ENCODE results near the gene EPHB2.

Gene EPHB2

DNA sequence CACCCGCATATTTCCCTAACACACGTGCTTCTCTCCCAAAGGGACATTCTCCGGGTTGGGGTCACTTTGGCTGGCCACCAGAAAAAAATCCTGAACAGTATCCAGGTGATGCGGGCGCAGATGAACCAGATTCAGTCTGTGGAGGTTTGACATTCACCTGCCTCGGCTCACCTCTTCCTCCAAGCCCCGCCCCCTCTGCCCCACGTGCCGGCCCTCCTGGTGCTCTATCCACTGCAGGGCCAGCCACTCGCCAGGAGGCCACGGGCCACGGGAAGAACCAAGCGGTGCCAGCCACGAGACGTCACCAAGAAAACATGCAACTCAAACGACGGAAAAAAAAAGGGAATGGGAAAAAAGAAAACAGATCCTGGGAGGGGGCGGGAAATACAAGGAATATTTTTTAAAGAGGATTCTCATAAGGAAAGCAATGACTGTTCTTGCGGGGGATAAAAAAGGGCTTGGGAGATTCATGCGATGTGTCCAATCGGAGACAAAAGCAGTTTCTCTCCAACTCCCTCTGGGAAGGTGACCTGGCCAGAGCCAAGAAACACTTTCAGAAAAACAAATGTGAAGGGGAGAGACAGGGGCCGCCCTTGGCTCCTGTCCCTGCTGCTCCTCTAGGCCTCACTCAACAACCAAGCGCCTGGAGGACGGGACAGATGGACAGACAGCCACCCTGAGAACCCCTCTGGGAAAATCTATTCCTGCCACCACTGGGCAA is 202.9 kb downstream of the EPHB2 start:
- Histone ChIP-seq H3K27me3 (ENCODE audit: control insufficient read depth, insufficient read depth, low read length) (no peaks in the 10 kb centered on the region), H3K9me3 (ENCODE audit: control insufficient read depth, low read depth, low read length) (no peaks in the 10 kb centered on the region), H3K9ac (ENCODE audit: low read length) (no peak overlapping the region), H3K4me3 (ENCODE audit: low read length) (no peak overlapping the region), H3K4me1 (ENCODE audit: control insufficient read depth, low read depth, low read length) (peaks cover 3% of the 10 kb centered on the region), H3K27ac (ENCODE audit: low read length) (no peak overlapping the region), H3K36me3 (ENCODE audit: control insufficient read depth, low read depth, low read length) (no peaks in the 10 kb centered on the region)

DNA sequence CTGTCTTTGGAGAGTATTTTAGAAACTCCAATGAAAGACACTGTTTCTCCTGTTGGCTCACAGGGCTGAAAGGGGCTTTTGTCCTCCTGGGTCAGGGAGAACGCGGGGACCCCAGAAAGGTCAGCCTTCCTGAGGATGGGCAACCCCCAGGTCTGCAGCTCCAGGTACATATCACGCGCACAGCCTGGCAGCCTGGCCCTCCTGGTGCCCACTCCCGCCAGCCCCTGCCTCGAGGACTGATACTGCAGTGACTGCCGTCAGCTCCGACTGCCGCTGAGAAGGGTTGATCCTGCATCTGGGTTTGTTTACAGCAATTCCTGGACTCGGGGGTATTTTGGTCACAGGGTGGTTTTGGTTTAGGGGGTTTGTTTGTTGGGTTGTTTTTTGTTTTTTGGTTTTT is 203.5 kb downstream of the EPHB2 start:
- Histone ChIP-seq H3K9me3 (ENCODE audit: control insufficient read depth, low read depth, low read length) (no peaks in the 10 kb centered on the region), H3K4me1 (ENCODE audit: control insufficient read depth, low read depth, low read length) (peaks cover 3% of the 10 kb centered on the region), H3K27me3 (ENCODE audit: control insufficient read depth, insufficient read depth, low read length) (no peaks in the 10 kb centered on the region), H3K27ac (ENCODE audit: low read length) (no peak overlapping the region), H3K9ac (ENCODE audit: low read length) (no peak overlapping the region), H3K4me3 (ENCODE audit: low read length) (no peak overlapping the region), H3K36me3 (ENCODE audit: control insufficient read depth, low read depth, low read length) (no peaks in the 10 kb centered on the region)

DNA sequence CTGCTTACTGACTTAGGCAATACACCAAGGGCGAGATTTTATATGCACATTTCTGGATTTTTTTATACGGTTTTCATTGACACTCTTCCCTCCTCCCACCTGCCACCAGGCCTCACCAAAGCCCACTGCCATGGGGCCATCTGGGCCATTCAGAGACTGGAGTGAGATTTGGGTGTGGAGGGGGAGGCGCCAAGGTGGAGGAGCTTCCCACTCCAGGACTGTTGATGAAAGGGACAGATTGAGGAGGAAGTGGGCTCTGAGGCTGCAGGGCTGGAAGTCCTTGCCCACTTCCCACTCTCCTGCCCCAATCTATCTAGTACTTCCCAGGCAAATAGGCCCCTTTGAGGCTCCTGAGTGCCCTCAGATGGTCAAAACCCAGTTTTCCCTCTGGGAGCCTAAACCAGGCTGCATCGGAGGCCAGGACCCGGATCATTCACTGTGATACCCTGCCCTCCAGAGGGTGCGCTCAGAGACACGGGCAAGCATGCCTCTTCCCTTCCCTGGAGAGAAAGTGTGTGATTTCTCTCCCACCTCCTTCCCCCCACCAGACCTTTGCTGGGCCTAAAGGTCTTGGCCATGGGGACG is 204.1 kb downstream of the EPHB2 start:
- Histone ChIP-seq H3K4me1 (ENCODE audit: control insufficient read depth, low read depth, low read length) (peaks cover 3% of the 10 kb centered on the region), H3K4me3 (ENCODE audit: low read length) (no peak overlapping the region), H3K27me3 (ENCODE audit: control insufficient read depth, insufficient read depth, low read length) (no peaks in the 10 kb centered on the region), H3K9ac (ENCODE audit: low read length) (no peak overlapping the region), H3K9me3 (ENCODE audit: control insufficient read depth, low read depth, low read length) (no peaks in the 10 kb centered on the region), H3K27ac (ENCODE audit: low read length) (no peak overlapping the region), H3K36me3 (ENCODE audit: control insufficient read depth, low read depth, low read length) (no peaks in the 10 kb centered on the region)

DNA sequence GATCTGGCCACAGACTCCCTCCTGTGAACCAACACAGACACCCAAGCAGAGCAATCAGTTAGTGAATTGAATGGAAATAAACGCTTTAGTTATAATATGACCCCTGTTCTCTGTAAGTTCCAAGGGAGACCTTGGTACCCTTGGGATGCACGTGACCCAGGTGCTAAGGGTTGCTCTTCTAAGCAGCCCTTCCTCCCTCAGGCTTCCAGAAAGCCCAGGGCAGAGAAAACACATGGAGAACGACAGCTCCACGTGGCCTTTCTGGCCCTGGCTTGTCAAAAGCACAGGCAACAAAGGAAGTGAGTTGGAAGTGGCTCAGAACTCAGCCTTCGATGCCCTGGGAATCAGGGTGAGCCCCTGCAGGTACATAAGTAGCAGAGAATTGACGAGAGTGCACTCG is 204.6 kb downstream of the EPHB2 start:
- H3K4me3 ChIP-seq (ENCODE audit: low read length) = no peak overlapping the region
- H3K9me3 ChIP-seq (ENCODE audit: control insufficient read depth, low read depth, low read length) = no peaks in the 10 kb centered on the region
- H3K4me1 ChIP-seq (ENCODE audit: control insufficient read depth, low read depth, low read length) = peaks cover 3% of the 10 kb centered on the region
- no peaks in the 10 kb centered on the region for H3K27me3 ChIP-seq (ENCODE audit: control insufficient read depth, insufficient read depth, low read length)
- no peak overlapping the region for H3K27ac ChIP-seq (ENCODE audit: low read length)
- no peak overlapping the region for H3K9ac ChIP-seq (ENCODE audit: low read length)
- no peaks in the 10 kb centered on the region for H3K36me3 ChIP-seq (ENCODE audit: control insufficient read depth, low read depth, low read length)

DNA sequence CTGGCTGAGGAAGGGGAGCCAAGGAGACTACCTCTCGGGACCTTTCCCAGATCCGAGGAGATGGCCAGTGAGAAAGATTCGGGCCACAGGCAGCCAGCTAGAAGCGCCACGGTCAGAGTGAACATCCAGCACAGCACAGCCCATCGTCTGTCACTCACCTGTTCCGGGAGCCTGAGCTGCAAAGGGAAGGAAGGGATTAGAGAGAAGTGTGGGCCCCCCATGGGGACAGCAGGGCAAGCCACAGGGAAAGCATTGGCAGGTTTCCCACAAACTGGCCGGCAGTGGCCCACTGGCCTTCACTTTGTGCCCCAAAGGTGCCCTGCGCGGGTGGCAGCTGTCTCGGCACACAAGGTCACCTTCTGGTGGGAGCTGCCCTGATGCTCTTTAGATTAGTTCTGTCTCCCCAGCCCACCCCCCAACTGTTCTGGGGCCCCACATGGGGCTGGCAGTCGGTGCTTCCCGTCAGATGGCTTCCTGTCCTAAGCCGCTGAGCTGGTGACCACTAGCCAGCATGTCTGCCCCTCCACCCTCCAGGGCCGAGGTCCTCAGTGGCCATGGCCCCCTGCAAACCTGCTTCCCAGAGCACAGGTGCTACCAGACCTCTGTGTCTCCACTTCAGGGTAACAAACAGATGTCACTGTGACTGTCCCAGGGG is 205.3 kb downstream of the EPHB2 start:
- H3K4me3 ChIP-seq (ENCODE audit: low read length) = no peak overlapping the region
- peaks cover 3% of the 10 kb centered on the region for H3K4me1 ChIP-seq (ENCODE audit: control insufficient read depth, low read depth, low read length)
- H3K36me3 ChIP-seq (ENCODE audit: control insufficient read depth, low read depth, low read length) = no peaks in the 10 kb centered on the region
- no peak overlapping the region for H3K27ac ChIP-seq (ENCODE audit: low read length)
- H3K9ac ChIP-seq (ENCODE audit: low read length) = no peak overlapping the region
- no peaks in the 10 kb centered on the region for H3K9me3 ChIP-seq (ENCODE audit: control insufficient read depth, low read depth, low read length)
- H3K27me3 ChIP-seq (ENCODE audit: control insufficient read depth, insufficient read depth, low read length) = no peaks in the 10 kb centered on the region

DNA sequence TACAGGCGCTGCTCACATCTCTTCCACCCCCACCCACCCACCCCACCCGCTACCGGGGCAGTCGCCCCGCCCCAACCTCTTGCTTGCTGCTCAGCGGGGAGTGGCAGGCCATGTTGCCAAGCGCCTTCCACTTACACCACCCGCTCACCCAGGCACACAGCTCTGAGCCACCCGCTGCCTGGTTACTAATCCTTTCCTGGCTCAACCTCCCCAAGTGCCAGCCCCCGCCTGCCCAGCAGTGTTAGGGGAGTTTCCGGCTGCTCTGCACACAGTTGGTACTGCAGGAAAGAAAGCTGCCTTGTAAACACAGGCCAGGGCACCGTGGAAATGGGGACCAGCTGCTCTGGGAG is 205.8 kb downstream of the EPHB2 start:
- Histone ChIP-seq H3K36me3 (ENCODE audit: control insufficient read depth, low read depth, low read length) (no peaks in the 10 kb centered on the region), H3K4me1 (ENCODE audit: control insufficient read depth, low read depth, low read length) (peaks cover 3% of the 10 kb centered on the region), H3K9me3 (ENCODE audit: control insufficient read depth, low read depth, low read length) (no peaks in the 10 kb centered on the region), H3K27me3 (ENCODE audit: control insufficient read depth, insufficient read depth, low read length) (no peaks in the 10 kb centered on the region), H3K27ac (ENCODE audit: low read length) (no peak overlapping the region), H3K4me3 (ENCODE audit: low read length) (no peak overlapping the region), H3K9ac (ENCODE audit: low read length) (no peak overlapping the region)

DNA sequence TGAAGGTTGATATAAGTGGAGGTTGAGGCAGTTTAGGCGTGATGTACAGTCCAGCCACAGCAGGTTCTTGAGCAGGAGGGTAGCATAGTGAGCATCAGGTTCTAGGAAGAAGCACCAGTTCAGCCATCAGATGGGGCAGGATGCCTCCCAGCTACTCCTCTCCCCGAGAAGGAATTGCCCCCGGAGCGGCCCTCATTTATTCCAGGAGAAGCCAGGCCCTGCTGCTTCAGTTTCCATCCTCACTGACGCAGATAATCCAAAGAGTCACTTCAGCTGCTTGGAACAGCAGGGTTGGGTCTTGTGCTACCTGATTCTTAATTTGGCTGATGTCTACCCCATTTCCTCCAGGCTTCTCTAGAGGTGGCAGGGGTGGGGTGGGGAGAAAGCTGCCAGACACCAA is 207.3 kb downstream of the EPHB2 start:
- H3K9ac ChIP-seq (ENCODE audit: low read length) = no peak overlapping the region
- no peak overlapping the region for H3K4me3 ChIP-seq (ENCODE audit: low read length)
- H3K4me1 ChIP-seq (ENCODE audit: control insufficient read depth, low read depth, low read length) = peaks cover 3% of the 10 kb centered on the region
- H3K27ac ChIP-seq (ENCODE audit: low read length) = no peak overlapping the region
- H3K36me3 ChIP-seq (ENCODE audit: control insufficient read depth, low read depth, low read length) = no peaks in the 10 kb centered on the region
- no peaks in the 10 kb centered on the region for H3K27me3 ChIP-seq (ENCODE audit: control insufficient read depth, insufficient read depth, low read length)
- H3K9me3 ChIP-seq (ENCODE audit: control insufficient read depth, low read depth, low read length) = no peaks in the 10 kb centered on the region

DNA sequence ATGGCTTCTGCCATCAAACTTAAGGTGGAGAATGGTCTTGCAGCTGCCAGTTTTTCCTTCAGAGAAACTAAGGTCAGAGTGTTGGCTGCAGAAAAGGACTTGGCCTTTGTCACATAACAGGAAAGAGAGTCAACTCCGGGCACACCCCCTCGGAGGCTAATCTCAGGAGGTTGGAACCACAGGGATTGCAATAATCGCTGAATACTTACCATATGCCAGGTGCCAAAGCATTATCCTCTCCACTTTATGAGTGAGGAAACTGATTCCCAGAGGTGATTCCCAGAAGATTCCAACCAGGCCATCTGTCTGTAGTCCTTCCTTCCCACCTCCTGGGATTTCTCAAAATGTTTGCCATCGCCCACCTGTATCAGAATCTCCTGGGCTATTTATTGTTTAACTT is 208.0 kb downstream of the EPHB2 start:
- H3K4me3 ChIP-seq (ENCODE audit: low read length) = no peak overlapping the region
- no peak overlapping the region for H3K27ac ChIP-seq (ENCODE audit: low read length)
- H3K27me3 ChIP-seq (ENCODE audit: control insufficient read depth, insufficient read depth, low read length) = no peaks in the 10 kb centered on the region
- no peaks in the 10 kb centered on the region for H3K9me3 ChIP-seq (ENCODE audit: control insufficient read depth, low read depth, low read length)
- H3K36me3 ChIP-seq (ENCODE audit: control insufficient read depth, low read depth, low read length) = no peaks in the 10 kb centered on the region
- H3K4me1 ChIP-seq (ENCODE audit: control insufficient read depth, low read depth, low read length) = peaks cover 3% of the 10 kb centered on the region
- no peak overlapping the region for H3K9ac ChIP-seq (ENCODE audit: low read length)

DNA sequence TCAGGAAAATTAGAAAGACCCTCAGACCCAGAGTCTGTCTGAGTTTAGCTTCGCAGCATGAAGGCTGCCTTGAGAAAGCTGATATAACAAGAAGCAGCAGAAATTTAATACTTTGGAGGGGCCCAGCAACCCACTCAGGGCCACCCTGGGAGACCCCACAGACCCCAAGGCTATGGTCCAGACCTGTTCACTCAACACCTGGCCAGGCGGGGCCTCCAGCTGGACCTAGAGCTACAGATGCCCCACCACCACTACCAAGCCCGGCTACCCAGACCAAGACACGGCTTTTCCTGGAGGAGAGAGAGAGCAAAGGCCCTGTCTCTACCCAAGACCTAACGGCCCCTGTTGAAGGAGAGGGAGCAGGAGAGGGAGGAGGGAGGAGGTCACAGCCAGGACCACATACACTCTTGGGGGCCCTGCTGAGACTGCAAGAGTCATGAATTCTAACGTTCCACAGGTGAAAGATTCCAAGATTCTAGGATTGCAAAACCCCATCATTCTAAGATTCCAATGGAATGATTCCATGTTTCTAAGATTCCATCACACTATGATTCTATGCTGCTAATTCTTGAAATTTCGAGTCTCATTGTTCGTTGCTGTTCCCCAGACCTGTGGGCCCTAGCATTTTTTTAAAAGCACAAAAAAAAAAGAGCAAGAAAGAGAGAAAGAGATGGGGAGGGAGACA is 208.8 kb downstream of the EPHB2 start:
- no peak overlapping the region for H3K9ac ChIP-seq (ENCODE audit: low read length)
- peaks cover 3% of the 10 kb centered on the region for H3K4me1 ChIP-seq (ENCODE audit: control insufficient read depth, low read depth, low read length)
- H3K4me3 ChIP-seq (ENCODE audit: low read length) = no peak overlapping the region
- H3K27ac ChIP-seq (ENCODE audit: low read length) = no peak overlapping the region
- no peaks in the 10 kb centered on the region for H3K9me3 ChIP-seq (ENCODE audit: control insufficient read depth, low read depth, low read length)
- H3K36me3 ChIP-seq (ENCODE audit: control insufficient read depth, low read depth, low read length) = no peaks in the 10 kb centered on the region
- no peaks in the 10 kb centered on the region for H3K27me3 ChIP-seq (ENCODE audit: control insufficient read depth, insufficient read depth, low read length)

DNA sequence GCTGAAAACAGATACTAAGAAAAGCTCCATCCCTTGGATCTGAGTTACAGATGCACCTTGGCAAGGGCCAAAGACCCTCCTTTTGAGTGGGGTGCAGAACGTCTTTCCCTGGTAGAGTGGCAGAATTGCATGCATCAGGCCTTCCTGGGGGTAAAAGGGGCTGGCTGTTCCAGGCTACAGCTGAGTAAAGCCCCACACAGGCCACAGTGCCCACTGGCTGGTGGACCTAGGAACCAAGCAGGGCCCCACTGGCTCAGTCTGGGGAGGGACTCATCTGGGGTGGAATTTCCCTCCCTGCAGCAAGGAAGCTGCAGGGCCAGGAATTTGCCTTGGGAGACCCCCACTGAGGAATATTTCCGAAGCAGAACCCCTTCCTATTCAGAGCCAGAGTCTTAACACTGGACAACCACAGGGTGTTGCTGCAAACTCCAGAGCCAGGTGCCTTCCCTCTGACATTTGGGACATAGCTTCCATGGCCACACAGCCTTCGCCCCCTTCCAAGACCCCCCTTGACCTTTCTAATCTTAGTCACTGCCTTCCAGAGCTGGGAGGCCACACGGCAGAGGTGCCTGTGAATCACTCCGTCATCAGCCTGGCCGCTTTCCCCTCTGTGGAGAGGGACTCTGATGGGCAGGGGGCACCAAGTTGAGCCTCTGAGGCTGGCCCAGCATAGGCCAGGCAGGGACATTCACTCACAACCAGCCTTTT is 209.5 kb downstream of the EPHB2 start:
- H3K9ac ChIP-seq (ENCODE audit: low read length) = no peak overlapping the region
- no peaks in the 10 kb centered on the region for H3K9me3 ChIP-seq (ENCODE audit: control insufficient read depth, low read depth, low read length)
- H3K36me3 ChIP-seq (ENCODE audit: control insufficient read depth, low read depth, low read length) = no peaks in the 10 kb centered on the region
- no peak overlapping the region for H3K4me3 ChIP-seq (ENCODE audit: low read length)
- H3K27ac ChIP-seq (ENCODE audit: low read length) = no peak overlapping the region
- peaks cover 3% of the 10 kb centered on the region for H3K4me1 ChIP-seq (ENCODE audit: control insufficient read depth, low read depth, low read length)
- no peaks in the 10 kb centered on the region for H3K27me3 ChIP-seq (ENCODE audit: control insufficient read depth, insufficient read depth, low read length)

DNA sequence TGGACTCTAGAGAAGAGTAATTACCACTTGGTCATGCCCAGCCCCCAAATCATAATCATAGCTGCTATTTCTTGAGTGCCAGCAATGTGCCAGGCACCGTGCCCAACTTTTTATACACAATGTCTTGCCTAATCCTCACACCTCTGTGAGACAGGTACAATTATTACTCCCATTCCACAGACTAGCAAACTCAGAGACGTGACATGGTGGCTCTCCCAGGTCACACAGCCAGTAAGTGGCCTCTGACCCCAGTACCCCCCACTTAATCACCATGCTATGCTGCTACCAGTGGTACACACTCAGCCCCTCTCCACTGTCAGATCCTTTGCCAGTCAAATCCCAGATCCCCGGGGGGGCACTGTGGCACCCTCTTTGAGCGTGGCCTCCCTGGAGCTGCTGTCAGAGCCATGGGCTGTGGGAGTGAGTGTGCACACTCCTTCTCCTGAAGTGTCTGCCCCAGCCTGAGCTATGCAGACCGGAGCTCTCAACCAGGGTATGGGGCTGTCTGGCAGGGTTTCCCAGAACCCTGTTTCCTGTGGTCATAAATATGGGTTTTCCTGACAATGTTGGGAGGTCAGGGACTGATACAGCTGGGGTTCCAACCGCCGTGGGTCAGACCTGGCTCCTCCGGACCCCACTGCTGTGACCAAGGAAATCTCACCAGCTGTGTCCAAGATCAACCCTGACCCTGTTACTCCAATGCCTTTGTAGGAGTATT is 210.3 kb downstream of the EPHB2 start:
- no peaks in the 10 kb centered on the region for H3K27me3 ChIP-seq (ENCODE audit: control insufficient read depth, insufficient read depth, low read length)
- no peaks in the 10 kb centered on the region for H3K9me3 ChIP-seq (ENCODE audit: control insufficient read depth, low read depth, low read length)
- H3K27ac ChIP-seq (ENCODE audit: low read length) = no peak overlapping the region
- H3K4me1 ChIP-seq (ENCODE audit: control insufficient read depth, low read depth, low read length) = peaks cover 3% of the 10 kb centered on the region
- no peak overlapping the region for H3K4me3 ChIP-seq (ENCODE audit: low read length)
- no peaks in the 10 kb centered on the region for H3K36me3 ChIP-seq (ENCODE audit: control insufficient read depth, low read depth, low read length)
- no peak overlapping the region for H3K9ac ChIP-seq (ENCODE audit: low read length)

Data from iPS-18a (cell line).